Natural killer cell (primary cell): ENCODE measurements around the gene CYP27C1. TPM values are rescaled to one million over a fixed set of nuclear protein-coding genes. Genes with fewer than 3 reads are reported as not detected.

Experiments used
- ATAC-seq, 3 donors: fragments of 150-1000 bp in 2 of 3; fragments of 200-7000 bp in 1 of 3; cut with Tn5 transposase; 1 replicate in 1 of 3; 2 replicates in 2 of 3; pipeline ENCODE4 v1.10.0; 2021; ENCODE audit warnings: mild to moderate bottlenecking in 2 of 3, moderate library complexity in 2 of 3
- DNase-seq, 2 donors: peaks; one replicate each; pipeline versions ENCODE4 v3.0.0 to v3.0.0-alpha.2; 2013 to 2021; ENCODE audit warnings: mixed read lengths in 1 of 2
- H3K27ac ChIP-seq: one replicate; pipeline ENCODE4 v1.5.1; 2013; ENCODE audit warnings: mild to moderate bottlenecking, low read length
- H3K27me3 ChIP-seq: one replicate; pipeline ENCODE4 v1.6.1; 2013; ENCODE audit warnings: low read length; ENCODE audit not compliant: control insufficient read depth, insufficient read depth
- H3K36me3 ChIP-seq: one replicate; pipeline ENCODE4 v1.6.1; 2013; ENCODE audit warnings: low read length; ENCODE audit not compliant: control insufficient read depth, insufficient read depth
- H3K4me1 ChIP-seq: one replicate; pipeline ENCODE4 v1.6.1; 2013; ENCODE audit warnings: low read length; ENCODE audit not compliant: control insufficient read depth, insufficient read depth
- H3K4me3 ChIP-seq: one replicate; pipeline ENCODE4 v1.5.1; 2013; ENCODE audit warnings: low read length
- H3K9me3 ChIP-seq: one replicate; pipeline ENCODE4 v1.6.1; 2013; ENCODE audit warnings: low read length; ENCODE audit not compliant: control insufficient read depth, insufficient read depth
- H3K27ac Mint-ChIP-seq, 2 donors: one replicate each; pipeline ENCODE4 v1.8.0; 2022; ENCODE audit warnings: mild to moderate bottlenecking in 2 of 2, mixed read lengths in 2 of 2, moderate library complexity in 1 of 2
- H3K27me3 Mint-ChIP-seq, 2 donors: one replicate each; pipeline ENCODE4 v1.8.0; 2022; ENCODE audit warnings: low read depth in 2 of 2, mixed read lengths in 2 of 2
- H3K36me3 Mint-ChIP-seq: one replicate; pipeline ENCODE4 v1.8.0; 2022; ENCODE audit warnings: mixed read lengths
- H3K4me1 Mint-ChIP-seq, 2 donors: one replicate each; pipeline ENCODE4 v1.8.0; 2022; ENCODE audit warnings: mixed read lengths in 2 of 2
- H3K4me3 Mint-ChIP-seq: one replicate; pipeline ENCODE4 v1.8.0; 2022; ENCODE audit warnings: mild to moderate bottlenecking, moderate library complexity, mixed read lengths
- H3K9me3 Mint-ChIP-seq, 2 donors: one replicate each; pipeline ENCODE4 v1.8.0; 2022; ENCODE audit warnings: mixed read lengths in 2 of 2
- CTCF ChIP-seq: fragments of 200-600 bp; IDR thresholded peaks from one replicate; pipeline ENCODE4 v1.8.0; 2022; ENCODE audit warnings: antibody characterized with exemption
- WGBS: methylation state at CpG from one replicate; pipeline ENCODE4 v1.1.7; 2013; ENCODE audit warnings: missing lambda C conversion rate; ENCODE audit not compliant: insufficient coverage; 5-methylcytosine and 5-hydroxymethylcytosine counted together
- intact Hi-C: fragments of 100-400 bp; cut with micrococcal nuclease; formaldehyde crosslinking; loops from one replicate; pipeline ENCODE4 v1.14.2; 2022
- total RNA-seq, 4 donors: library from RNA; stranded (reverse); fragments of 120-200 nt in 1 of 4; gene quantifications; one replicate each; pipeline versions ENCODE4 v1.2.3 to v1.2.4, GENCODE V29; 2013 to 2022

CYP27C1 gene
- total RNA-seq, 3 donors from 2014 or later (not counting 1 experiment from before 2014, with no cell fraction given): not detected

DNA sequence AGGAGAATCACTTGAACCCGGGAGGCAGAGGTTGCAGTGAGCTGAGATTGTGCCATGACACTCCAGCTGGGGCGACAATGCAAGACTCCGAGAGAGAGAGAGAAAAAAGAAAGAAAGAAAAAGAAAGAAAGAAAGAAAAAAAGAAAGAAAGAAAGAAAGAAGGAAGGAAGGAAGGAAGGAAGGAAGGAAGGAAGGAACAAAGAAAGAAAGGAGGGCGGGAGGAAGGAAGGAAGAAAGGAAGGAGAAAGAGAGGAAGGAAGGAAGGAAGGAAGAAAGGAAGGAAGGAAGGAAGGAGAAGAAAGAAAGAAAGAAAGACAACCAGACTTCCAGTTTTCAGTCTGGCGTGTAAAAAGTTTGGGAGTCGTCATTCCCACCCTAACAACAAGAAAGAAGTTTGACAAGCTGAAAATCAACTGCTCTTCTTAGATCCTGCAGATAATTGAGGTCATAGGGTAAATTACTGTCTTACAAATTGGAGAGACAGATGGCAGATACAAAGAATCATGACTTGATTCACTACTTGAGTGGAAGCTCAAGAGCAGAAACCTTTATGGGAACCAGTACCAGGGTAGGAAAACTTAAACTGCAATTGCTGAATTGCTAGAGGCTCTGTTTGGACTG, 15.1 kb upstream of the CYP27C1 start:
- no peak for ATAC-seq
- Mint-ChIP-seq H3K27ac (no peak overlapping the region), H3K4me1 (no peaks in the 10 kb centered on the region), H3K9me3 (peaks cover 2 to 6% of the 10 kb centered on the region in 2 donors), H3K4me3 (no peak overlapping the region), H3K27me3 (peaks cover 0 to under 1% of the 10 kb centered on the region in 2 donors), H3K36me3 (peaks cover 8% of the 10 kb centered on the region)
- Histone ChIP-seq H3K4me3 (no peak overlapping the region), H3K36me3 (no peaks in the 10 kb centered on the region), H3K27ac (no peak overlapping the region), H3K4me1 (no peaks in the 10 kb centered on the region), H3K9me3 (peaks cover 5% of the 10 kb centered on the region), H3K27me3 (no peaks in the 10 kb centered on the region)
- WGBS: 92% methylated on average over 5 of the region's 6 CpGs
- DNase-seq: no peak
- intact Hi-C loops: no loop called here
- no peak for TF ChIP-seq CTCF

DNA sequence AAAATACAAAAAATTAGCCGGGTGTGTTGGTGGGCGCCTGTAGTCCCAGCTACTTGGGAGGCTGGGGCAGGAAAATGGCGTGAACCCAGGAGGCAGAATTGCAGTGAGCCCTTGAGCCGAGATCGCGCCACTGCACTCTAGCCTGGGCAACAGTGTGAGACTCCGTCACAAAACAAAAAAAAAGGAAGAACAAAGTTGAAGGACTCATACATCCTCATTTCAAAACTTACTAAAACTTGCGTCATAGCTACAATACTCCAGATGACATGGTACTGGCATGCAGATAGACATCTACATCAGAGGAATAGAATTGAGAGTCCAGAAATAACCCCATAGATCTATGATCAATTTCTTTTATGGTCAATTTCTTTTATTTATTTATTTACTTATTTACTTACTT, 13.6 kb upstream of the CYP27C1 start:
- Mint-ChIP-seq H3K4me1 (no peaks in the 10 kb centered on the region), H3K36me3 (peaks cover 8% of the 10 kb centered on the region), H3K27me3 (peaks cover 0 to 6% of the 10 kb centered on the region in 2 donors), H3K9me3 (peaks cover 2 to 6% of the 10 kb centered on the region in 2 donors), H3K4me3 (no peak overlapping the region), H3K27ac (no peak overlapping the region)
- no peak for ATAC-seq
- Histone ChIP-seq H3K4me1 (no peaks in the 10 kb centered on the region), H3K36me3 (no peaks in the 10 kb centered on the region), H3K4me3 (no peak overlapping the region), H3K9me3 (peaks cover 4% of the 10 kb centered on the region), H3K27ac (no peak overlapping the region), H3K27me3 (no peaks in the 10 kb centered on the region)
- TF ChIP-seq CTCF: no peak
- DNase-seq: no peak
- intact Hi-C loops: no loop called here
- 87% methylated on average over 8 of the region's 8 CpGs for WGBS

- H3K9me3 Mint-ChIP-seq: no peaks in the 10 kb centered on the region
- ATAC-seq (no peak), DNase-seq (no peak)
- H3K27ac Mint-ChIP-seq: no peak overlapping the region
- WGBS: 91% methylated on average over 5 of the region's 6 CpGs
- H3K4me1 ChIP-seq: no peaks in the 10 kb centered on the region
- peaks cover 4% of the 10 kb centered on the region for H3K27me3 ChIP-seq
- H3K4me3 ChIP-seq: no peak overlapping the region
- H3K9me3 ChIP-seq: peaks cover 8% of the 10 kb centered on the region
- no peaks in the 10 kb centered on the region for H3K36me3 ChIP-seq
- H3K4me1 Mint-ChIP-seq: no peaks in the 10 kb centered on the region
- peaks cover 5 to 10% of the 10 kb centered on the region in 2 donors for H3K27me3 Mint-ChIP-seq
- intact Hi-C loops: no loop called here
- no peaks in the 10 kb centered on the region for H3K36me3 Mint-ChIP-seq
- no peak for TF ChIP-seq CTCF
- no peak overlapping the region for H3K27ac ChIP-seq
- H3K4me3 Mint-ChIP-seq: no peak overlapping the region
Measured at GRCh38 chr2:127231130-127231865, 11.2 kb upstream of the CYP27C1 start.
